Measurements from ENCODE around the gene PPP2R2B.

GRCh38 chr5:146626936-146627335, 251.6 kb downstream of the PPP2R2B start:
- TF ChIP-seq EP300 (IDR thresholded peaks at IDR 0.05): no peak
- TF ChIP-seq CTCF (IDR thresholded peaks at IDR 0.05): no peak
